NB4 (cell line): ENCODE results near the gene LRP1B.

Experiments used
- DNase-seq: peaks from one replicate; pipeline ENCODE4 v3.0.0; 2010; ENCODE audit warnings: low read depth
- H3K4me3 ChIP-seq: one replicate; pipeline ENCODE4 v1.5.1; 2011; ENCODE audit warnings: mild to moderate bottlenecking, low read depth, low read length, moderate library complexity
- CTCF ChIP-seq: IDR thresholded peaks from one replicate; pipeline ENCODE4 v1.5.1; 2012; ENCODE audit warnings: low read depth, low read length
- MYC ChIP-seq: IDR thresholded peaks from 2 replicates; pipeline ENCODE4 v1.6.1; 2011; ENCODE audit warnings: low read depth, low read length
- POLR2A ChIP-seq: IDR thresholded peaks from 2 replicates; pipeline ENCODE4 v1.6.1; 2011; ENCODE audit warnings: mild to moderate bottlenecking; ENCODE audit not compliant: insufficient read length; ENCODE audit errors: extremely low read depth
- TF ChIP-seq, protein P1 (sequence below): IDR thresholded peaks from 2 replicates; pipeline ENCODE4 v1.6.1; 2011; ENCODE audit warnings: low read depth, low read length

LRP1B gene

DNA sequence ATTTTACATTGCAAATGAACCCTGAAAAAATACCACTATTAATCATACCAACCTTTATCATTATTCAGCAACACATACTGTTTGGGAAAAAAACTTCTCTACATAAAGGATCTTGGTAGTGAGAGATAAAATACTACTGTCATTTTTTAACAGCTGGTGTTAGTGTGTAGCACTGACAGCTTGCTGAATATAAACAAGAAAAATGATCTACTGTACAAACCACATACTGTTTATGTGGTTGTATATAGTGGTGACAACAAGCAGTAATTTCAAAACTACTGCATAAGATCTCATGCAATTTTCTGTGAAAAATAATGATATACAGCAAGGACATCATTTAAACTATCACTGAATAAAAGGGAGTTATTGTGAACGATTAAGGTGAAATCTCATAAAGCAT lies 601.2 kb downstream of the LRP1B start:
- no peak overlapping the region for H3K4me3 ChIP-seq
- DNase-seq = no peak
- TF ChIP-seq MYC = no peak
- TF ChIP-seq CTCF = no peak
- TF ChIP-seq, protein P1, sequence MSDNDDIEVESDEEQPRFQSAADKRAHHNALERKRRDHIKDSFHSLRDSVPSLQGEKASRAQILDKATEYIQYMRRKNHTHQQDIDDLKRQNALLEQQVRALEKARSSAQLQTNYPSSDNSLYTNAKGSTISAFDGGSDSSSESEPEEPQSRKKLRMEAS = no peak
- no peak for TF ChIP-seq POLR2A

- H3K4me3 ChIP-seq = no peak overlapping the region
- no peak for DNase-seq
- no peak for TF ChIP-seq POLR2A
- TF ChIP-seq CTCF = no peak
- TF ChIP-seq, protein P1 = no peak
- no peak for TF ChIP-seq MYC
Measured at GRCh38 chr2:141528990-141529389, 601.8 kb downstream of the LRP1B start.

DNA sequence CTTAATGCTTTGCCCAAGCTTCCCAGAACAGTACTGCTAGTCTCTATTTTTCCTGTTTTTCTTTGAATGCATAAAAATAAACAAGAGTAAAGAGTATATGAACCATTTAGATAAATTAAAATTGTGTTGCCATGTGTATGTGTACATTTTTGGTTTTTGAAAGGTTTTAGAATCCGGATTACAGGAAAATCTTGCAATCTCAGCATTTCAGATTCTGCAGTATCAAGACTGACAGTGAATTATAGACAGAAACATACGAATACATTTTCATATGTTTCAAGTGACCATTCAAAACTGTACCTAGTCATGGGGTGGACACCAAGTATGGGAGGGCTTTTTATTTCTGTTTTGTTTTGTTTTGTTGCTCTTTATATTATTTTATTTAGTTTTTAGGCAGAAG lies 604.1 kb downstream of the LRP1B start:
- no peak overlapping the region for H3K4me3 ChIP-seq
- DNase-seq = no peak
- no peak for TF ChIP-seq MYC
- TF ChIP-seq POLR2A = no peak
- TF ChIP-seq, protein P1 = no peak
- TF ChIP-seq CTCF = no peak

DNA sequence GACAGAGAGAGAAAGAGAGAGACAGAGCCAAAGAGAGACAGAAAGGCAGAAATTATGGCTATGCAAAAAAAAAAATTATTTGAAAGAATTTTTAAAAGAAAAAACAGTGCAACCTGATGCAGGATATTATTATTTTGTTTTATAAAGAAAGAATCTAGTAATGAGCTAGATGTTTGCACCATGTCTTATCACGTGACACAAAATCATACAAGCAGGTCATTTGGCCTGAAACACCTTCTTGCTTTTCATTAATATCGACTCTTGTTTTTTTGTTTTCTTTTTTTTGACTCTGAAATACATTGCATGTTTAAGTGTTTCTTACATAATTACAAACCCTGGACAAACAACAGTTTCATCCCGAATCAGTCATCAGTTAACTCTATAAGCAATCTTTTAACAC lies 606.0 kb downstream of the LRP1B start:
- DNase-seq = no peak
- TF ChIP-seq POLR2A (no peak), CTCF (no peak)
- no peak overlapping the region for H3K4me3 ChIP-seq

- TF ChIP-seq POLR2A = no peak
- no peak for TF ChIP-seq MYC
- no peak for TF ChIP-seq CTCF
- TF ChIP-seq, protein P1 = no peak
- DNase-seq = no peak
- H3K4me3 ChIP-seq = no peak overlapping the region
Measured at GRCh38 chr2:141523199-141523598, 607.6 kb downstream of the LRP1B start.

DNA sequence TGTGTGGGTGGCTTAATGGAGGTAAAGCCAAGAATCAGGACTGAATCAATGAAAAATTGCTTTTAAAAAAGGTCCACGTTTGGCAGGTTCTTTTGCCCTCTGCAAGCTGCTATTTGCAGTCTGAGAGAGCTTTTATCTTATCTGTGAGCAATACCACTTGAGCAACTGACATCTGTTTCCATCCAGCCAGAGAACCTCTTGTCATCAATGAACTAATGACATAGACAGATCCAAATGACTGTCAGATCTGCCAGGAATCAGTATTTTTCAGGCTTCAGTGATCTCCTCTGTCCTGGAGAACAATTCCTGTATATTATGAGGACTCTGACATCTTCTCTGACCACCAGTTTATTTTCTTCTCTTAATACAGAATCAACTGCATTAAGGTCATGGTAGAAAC lies 608.1 kb downstream of the LRP1B start:
- no peak for DNase-seq
- H3K4me3 ChIP-seq = no peak overlapping the region
- no peak for TF ChIP-seq POLR2A
- TF ChIP-seq, protein P1 = no peak
